GM20000 (cell line): ENCODE measurements around the gene OR1K1.

ENCODE experiments used
- DNase-seq: peaks from one replicate; pipeline ENCODE4 v3.0.0; 2012; ENCODE audit warnings: low spot score
- CTCF ChIP-seq: IDR thresholded peaks from 2 replicates; pipeline ENCODE4 v1.5.1; 2012; ENCODE audit warnings: mild to moderate bottlenecking, control low read depth; ENCODE audit errors: extremely low read depth, missing control alignments

The OR1K1 gene

GRCh38 chr9:122816163-122816867 lies 16.4 kb downstream of the OR1K1 start:
- DNase-seq = no peak

DNA sequence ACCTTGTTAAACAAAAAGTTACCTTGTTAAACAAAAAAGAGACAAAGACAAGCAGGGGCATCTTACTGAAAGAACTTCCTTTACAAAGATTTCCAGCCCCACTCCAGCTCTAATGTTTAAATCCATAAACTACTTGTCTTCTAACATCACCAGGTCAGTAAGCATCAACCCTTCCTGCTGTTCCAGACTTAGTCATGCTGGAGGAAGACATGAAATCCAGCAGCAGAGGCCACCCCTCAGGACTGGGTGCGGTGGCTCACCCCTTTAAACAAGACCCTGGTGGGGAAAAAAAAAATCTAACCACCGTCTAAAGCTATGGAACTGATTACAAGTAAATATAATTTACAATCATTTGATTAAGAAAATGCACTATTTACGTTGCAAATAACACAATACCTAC lies 19.4 kb downstream of the OR1K1 start:
- DNase-seq = no peak
- no peak for TF ChIP-seq CTCF

More at GRCh38 chr9:122816163-122816867, 16.4 kb downstream of the OR1K1 start:
- TF ChIP-seq CTCF = no peak

DNA sequence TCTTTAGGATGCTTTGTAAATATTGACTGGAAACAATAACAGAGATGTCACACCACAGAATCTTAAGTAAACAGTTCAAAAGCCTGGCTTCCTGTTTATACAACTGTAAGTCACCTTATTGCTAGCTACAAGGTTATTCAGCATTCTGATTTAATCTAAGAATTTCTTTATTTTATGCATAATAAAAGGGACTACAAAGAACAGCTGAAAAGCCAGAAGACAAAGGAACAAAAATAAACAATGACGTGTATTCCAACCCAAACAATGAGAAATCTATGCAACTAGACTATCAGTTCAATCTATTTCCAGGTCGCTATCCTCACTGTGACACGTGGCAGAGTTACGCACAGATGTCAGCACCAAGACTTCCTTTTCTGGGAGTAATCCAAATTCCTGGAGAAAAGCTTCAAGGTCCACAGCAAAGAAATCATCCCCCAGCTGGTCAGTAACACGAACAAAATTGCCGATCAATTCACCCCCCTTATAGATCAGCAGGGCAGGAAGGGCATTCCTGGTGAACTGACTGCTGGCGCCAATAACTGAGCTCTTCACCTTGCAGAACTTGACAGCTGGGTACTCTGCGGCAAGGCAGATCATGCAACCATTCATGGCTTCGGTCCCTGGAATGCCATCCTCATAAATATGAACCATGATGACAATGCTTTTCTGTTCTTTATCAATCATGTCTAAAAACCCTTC lies 20.0 kb downstream of the OR1K1 start:
- TF ChIP-seq CTCF = no peak
- no peak for DNase-seq

DNA sequence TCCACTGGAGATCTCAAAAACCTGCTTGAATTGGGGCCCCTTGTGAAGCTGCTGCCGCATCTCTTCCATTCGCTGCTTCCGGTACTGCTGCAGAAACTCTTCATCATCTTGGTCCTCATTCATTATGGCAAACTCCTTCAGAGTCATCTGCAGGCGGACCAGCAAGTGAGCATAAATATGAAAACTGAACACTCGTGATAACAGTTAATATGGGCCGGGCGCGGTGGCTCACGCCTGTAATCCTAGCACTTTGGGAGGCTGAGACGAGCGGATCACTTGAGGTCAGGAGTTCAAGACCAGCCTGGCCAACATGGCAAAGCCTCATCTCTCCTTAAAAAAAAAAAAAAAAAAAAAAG lies 20.5 kb downstream of the OR1K1 start:
- TF ChIP-seq CTCF = no peak
- no peak for DNase-seq

- TF ChIP-seq CTCF = no peak
- no peak for DNase-seq
Measured at GRCh38 chr9:122821278-122821943, 21.5 kb downstream of the OR1K1 start.

- DNase-seq = no peak
- TF ChIP-seq CTCF = no peak
Measured at GRCh38 chr9:122822056-122822455, 22.1 kb downstream of the OR1K1 start.

DNA sequence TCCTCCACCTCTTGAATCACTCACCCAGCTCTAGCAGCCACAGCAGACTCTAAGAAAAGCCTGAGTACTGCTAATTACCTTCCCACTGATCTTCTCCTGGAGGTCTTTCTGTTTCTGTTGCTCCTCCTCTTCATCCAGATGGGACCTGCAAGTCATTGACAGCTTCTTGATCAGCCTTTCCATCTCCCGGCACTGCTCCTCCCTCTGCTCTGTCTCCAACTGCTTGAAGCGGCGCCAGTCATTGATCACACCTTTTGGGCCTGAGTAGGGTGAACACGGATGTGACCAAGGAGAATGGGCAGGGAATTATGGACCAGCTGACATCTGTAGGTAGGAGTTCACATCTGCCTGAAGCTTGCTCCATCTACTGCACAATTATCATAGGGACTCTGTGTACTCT lies 23.0 kb downstream of the OR1K1 start:
- no peak for TF ChIP-seq CTCF
- no peak for DNase-seq
